HCT116 (cell line): ENCODE measurements around the gene DENND6A. TPM values are rescaled to one million over a fixed set of nuclear protein-coding genes. Genes with fewer than 3 reads are reported as not detected.
"Not testable (repeated sequence)": the region's sequence is repeated elsewhere in the genome, so short reads cannot be mapped to it uniquely, and the experiment has no call there.

ENCODE experiments used
- ATAC-seq: fragments of 200-7000 bp; cut with Tn5 transposase; 2 replicates; pipeline ENCODE4 v1.9.1; 2020; ENCODE audit warnings: mild to moderate bottlenecking, moderate library complexity
- BruUV-seq: library from RNA; stranded (reverse); fragments of 400-500 nt; replicated peaks from 2 replicates; lab custom pipeline; 2021; lab: Mats Ljungman, UMichigan
- CTCF ChIA-PET: fragments of 300-600 bp; sonication (Branson Sonifier 250); formaldehyde crosslinking; loops from one replicate; lab custom pipeline; 2021; ENCODE audit warnings: antibody characterized with exemption; lab: Charles Lee
- POLR2A ChIA-PET: fragments of 300-600, 350-600 bp; sonication (Branson Sonifier 250); formaldehyde crosslinking; loops from one replicate; lab custom pipeline; 2021; ENCODE audit warnings: antibody characterized with exemption; lab: Charles Lee
- RAD21 ChIA-PET, 2 experiments: fragments of 300-600 bp; sonication (Branson Sonifier 250); formaldehyde crosslinking; loops; one replicate each; lab custom pipeline; 2023; ENCODE audit warnings: low total read pairs in 2 of 2; ENCODE audit not compliant: uncharacterized antibody in 2 of 2, unreplicated experiment in 2 of 2, low non-redundant PET in 1 of 2; lab: Charles Lee
- DNase-seq: peaks from one replicate; pipeline ENCODE4 v3.0.0-alpha.2; 2010; ENCODE audit warnings: low read depth, low spot score
- H2AFZ ChIP-seq: fragments of 200-600 bp; shearing (Covaris generic), sonication (generic); 2 replicates; pipeline ENCODE4 v1.6.1; 2017; ENCODE audit warnings: low read depth, mixed run types, mixed read lengths, antibody characterized with exemption, low read length; ENCODE audit not compliant: poor library complexity, severe bottlenecking
- H3K27ac ChIP-seq: 2 replicates; pipeline ENCODE4 v1.5.1; 2012; ENCODE audit warnings: low read depth, low read length
- H3K27me3 ChIP-seq: fragments of 200-600 bp; sonication (generic); 2 replicates; pipeline ENCODE4 v1.6.1; 2016; ENCODE audit warnings: mixed run types, low read length, mixed read lengths; ENCODE audit not compliant: insufficient read depth
- H3K36me3 ChIP-seq, 2 experiments: fragments of 200-500 bp in 1 of 2; fragments of 200-600 bp in 1 of 2; sonication (Bioruptor generic) in 1 of 2; sonication (generic) in 1 of 2; 2 replicates each; pipeline versions ENCODE4 v1.5.1 to v1.6.1; 2014 to 2016; ENCODE audit warnings: low read length in 2 of 2, inconsistent platforms in 1 of 2, mixed read lengths in 1 of 2, mixed run types in 1 of 2; ENCODE audit not compliant: insufficient read depth in 2 of 2, control insufficient read depth in 1 of 2
- H3K4me1 ChIP-seq, 2 experiments: fragments of 200-600 bp in 1 of 2; sonication (generic) in 1 of 2; 2 replicates each; pipeline versions ENCODE4 v1.5.1 to v1.6.1; 2012 to 2017; ENCODE audit warnings: low read length in 2 of 2, inconsistent platforms in 1 of 2, mild to moderate bottlenecking in 1 of 2, mixed read lengths in 1 of 2, mixed run types in 1 of 2, moderate library complexity in 1 of 2; ENCODE audit not compliant: insufficient read depth in 2 of 2, control insufficient read depth in 1 of 2
- H3K4me2 ChIP-seq: fragments of 200-600 bp; sonication (generic); 2 replicates; pipeline ENCODE4 v1.6.1; 2017; ENCODE audit warnings: mixed run types, low read length, mixed read lengths
- H3K4me3 ChIP-seq, 2 experiments: fragments of 200-600 bp in 1 of 2; sonication (generic) in 1 of 2; replicated peaks in 1 of 2; 2 replicates each; pipeline ENCODE4 v1.5.1; 2011 to 2016; ENCODE audit warnings: low read length in 2 of 2, control low read depth in 1 of 2, low read depth in 1 of 2, mild to moderate bottlenecking in 1 of 2, mixed read lengths in 1 of 2, mixed run types in 1 of 2
- H3K79me2 ChIP-seq: fragments of 200-600 bp; sonication (generic); 2 replicates; pipeline ENCODE4 v1.6.1; 2017; ENCODE audit warnings: mild to moderate bottlenecking, mixed run types, low read length, moderate library complexity, mixed read lengths; ENCODE audit not compliant: insufficient read depth
- H3K9ac ChIP-seq: fragments of 200-600 bp; sonication (generic); 2 replicates; pipeline ENCODE4 v1.6.1; 2016; ENCODE audit warnings: low read length, mixed read lengths
- H3K9me2 ChIP-seq: fragments of 200-600 bp; sonication (generic), shearing (Covaris generic); 2 replicates; pipeline ENCODE4 v1.6.1; 2017; ENCODE audit warnings: mixed run types, mild to moderate bottlenecking, moderate library complexity; ENCODE audit not compliant: insufficient read depth
- H3K9me3 ChIP-seq, 2 experiments: fragments of 200-500 bp in 1 of 2; fragments of 200-600 bp in 1 of 2; sonication (Bioruptor generic) in 1 of 2; sonication (generic) in 1 of 2; 2 replicates each; pipeline ENCODE4 v1.6.1; 2014 to 2017; ENCODE audit warnings: low read length in 2 of 2, mixed read lengths in 2 of 2, inconsistent platforms in 1 of 2, low read depth in 1 of 2, mild to moderate bottlenecking in 1 of 2, mixed run types in 1 of 2, moderate library complexity in 1 of 2; ENCODE audit not compliant: control insufficient read depth in 1 of 2, insufficient read depth in 1 of 2
- H4K20me1 ChIP-seq: fragments of 200-600 bp; sonication (generic), shearing (Covaris generic); 2 replicates; pipeline ENCODE4 v1.6.1; 2017; ENCODE audit warnings: mixed run types, mild to moderate bottlenecking, moderate library complexity; ENCODE audit not compliant: insufficient read depth
- CBX3 ChIP-seq: IDR thresholded peaks from 2 replicates; pipeline ENCODE4 v1.6.1; 2012; ENCODE audit warnings: low read depth
- CEBPB ChIP-seq: IDR thresholded peaks from 2 replicates; pipeline ENCODE4 v1.6.1; 2012; ENCODE audit warnings: low read depth
- ELF1 ChIP-seq: IDR thresholded peaks from 2 replicates; pipeline ENCODE4 v1.6.1; 2012; ENCODE audit warnings: low read depth, borderline replicate concordance
- EZH2 ChIP-seq: fragments of 200-600 bp; sonication (generic); IDR thresholded peaks from 2 replicates; pipeline ENCODE4 v1.6.1; 2017; ENCODE audit warnings: antibody characterized with exemption, mixed run types
- FOSL1 ChIP-seq: IDR thresholded peaks from 2 replicates; pipeline ENCODE4 v1.6.1; 2012; ENCODE audit warnings: low read depth
- JUND ChIP-seq: IDR thresholded peaks from 2 replicates; pipeline ENCODE4 v1.6.1; 2012
- RAD21 ChIP-seq: IDR thresholded peaks from 2 replicates; pipeline ENCODE4 v1.6.1; 2012; ENCODE audit warnings: low read depth, mild to moderate bottlenecking
- SP1 ChIP-seq: IDR thresholded peaks from 2 replicates; pipeline ENCODE4 v1.6.1; 2012; ENCODE audit warnings: low read depth
- TCF7L2 ChIP-seq: IDR thresholded peaks from 2 replicates; pipeline ENCODE4 v1.7.0; 2011; ENCODE audit warnings: borderline replicate concordance, inconsistent platforms; ENCODE audit not compliant: insufficient read depth, insufficient read length; ENCODE audit errors: extremely low read depth
- ZFX ChIP-seq: fragments of 450-650 bp; IDR thresholded peaks from 2 replicates; pipeline ENCODE4 v1.6.1; 2017
- intact Hi-C: fragments of 100-400 bp; cut with micrococcal nuclease; formaldehyde crosslinking; loops from 2 replicates; pipeline ENCODE4 v1.10.0; 2022
- total RNA-seq: library from RNA; stranded (reverse); gene quantifications from one replicate; pipeline ENCODE4 v1.2.1, GENCODE V29; 2021; ENCODE audit not compliant: unreplicated experiment

The DENND6A gene
- total RNA-seq, 1 experiment from 2014 or later = 22.3 TPM

DNA sequence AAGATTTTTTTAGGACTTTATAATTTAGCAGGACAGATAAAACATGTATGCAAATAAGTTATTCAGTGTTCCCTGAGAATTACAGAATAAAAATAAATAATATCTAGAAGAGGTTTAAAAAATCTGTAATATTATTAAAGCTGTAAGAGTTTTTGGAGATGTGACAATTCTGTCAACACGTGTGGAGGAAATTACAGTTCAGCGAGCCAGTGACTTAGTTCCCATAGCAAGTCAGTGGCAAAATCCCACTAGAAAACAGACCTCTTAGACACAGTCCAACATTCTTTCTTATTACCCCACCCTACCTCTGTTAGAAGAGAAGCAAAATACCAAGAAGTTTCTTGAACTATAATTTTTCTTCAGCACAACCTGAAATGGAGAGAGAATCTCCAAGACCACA, 16.2 kb upstream of the DENND6A start:
- ChIA-PET RAD21 (no interaction called here), POLR2A (no interaction called here), CTCF (no interaction called here)

DNA sequence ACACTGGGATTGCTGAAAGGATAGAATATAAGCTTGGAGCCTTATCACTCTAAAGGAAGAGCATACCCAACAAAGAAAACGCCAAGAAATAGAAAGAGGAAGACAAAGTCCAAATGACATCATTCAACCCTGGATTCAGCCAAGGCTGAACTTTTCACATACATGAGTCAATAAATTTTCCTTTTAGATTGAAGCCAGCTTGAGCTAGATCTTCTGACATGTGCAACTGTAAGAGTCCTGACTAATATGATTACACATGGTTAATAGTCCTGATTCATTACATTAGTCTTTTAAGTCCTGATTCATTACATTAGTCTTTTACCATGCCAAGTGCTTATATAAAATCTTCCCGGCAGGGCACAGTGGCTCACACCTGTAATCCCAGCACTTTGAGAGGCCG, 13.6 kb upstream of the DENND6A start:
- H2AFZ ChIP-seq = peak overlapping the region; percentile 62

More for the DNA sequence above, 16.2 kb upstream of the DENND6A start:
- Histone ChIP-seq H3K4me2 (no peak overlapping the region), H4K20me1 (no peaks in the 10 kb centered on the region), H3K27ac (no peak overlapping the region), H3K9ac (no peak overlapping the region), H3K27me3 (no peaks in the 10 kb centered on the region), H3K36me3 (no peaks in the 10 kb centered on the region), H3K9me2 (0 out of 2 replicates have a peak, but pooled peaks cover 2% of the 10 kb centered on the region), H3K9me3 (no peaks in the 10 kb centered on the region), H3K4me1 (peaks cover 0 to 8% of the 10 kb centered on the region in 2 experiments; a peak in 1 of 4 replicates)
- intact Hi-C loops = no loop called here
- BruUV-seq = no TSS peak
- ATAC-seq = no peak
- no peak for TF ChIP-seq ELF1
- TF ChIP-seq RAD21 = no peak
- no peak for TF ChIP-seq EZH2
- TF ChIP-seq ZFX = no peak
- no peak for TF ChIP-seq CBX3
- TF ChIP-seq, all 23 proteins: peak for 0
- Histone ChIP-seq H3K4me3 (no peak overlapping the region), H3K79me2 (no peaks in the 10 kb centered on the region), H2AFZ (peak overlapping the region; percentile 65)
- DNase-seq = no peak

DNA sequence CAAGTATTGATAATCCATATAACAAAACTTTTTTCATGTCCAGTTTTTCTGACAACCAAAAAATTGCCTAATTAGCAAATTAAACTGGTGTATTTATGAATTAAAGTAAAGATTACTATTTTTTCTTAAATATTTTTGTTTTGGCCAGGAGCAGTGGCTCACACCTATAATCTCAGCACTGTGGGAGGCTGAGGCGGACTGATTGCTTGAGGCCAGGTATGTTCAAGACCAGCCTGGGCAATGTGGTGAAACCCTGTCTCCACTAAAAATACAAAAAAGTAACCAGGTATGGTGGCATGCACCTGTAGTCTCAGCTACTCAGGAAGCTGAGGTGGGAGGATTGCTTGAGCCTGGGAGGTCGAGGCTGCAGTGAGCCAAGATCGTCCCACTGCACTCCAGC, 12.5 kb upstream of the DENND6A start:
- H2AFZ ChIP-seq, H3K27me3 ChIP-seq, POLR2A ChIA-PET, H3K27ac ChIP-seq, H3K36me3 ChIP-seq, intact Hi-C loops, H3K9me2 ChIP-seq, RAD21 ChIA-PET, BruUV-seq, DNase-seq, CTCF ChIA-PET, H3K4me3 ChIP-seq, H3K79me2 ChIP-seq, H3K9ac ChIP-seq, ATAC-seq, H3K4me1 ChIP-seq, H3K4me2 ChIP-seq, H3K9me3 ChIP-seq, H4K20me1 ChIP-seq: not testable (repeated sequence)

More for the DNA sequence above, 13.6 kb upstream of the DENND6A start:
- RAD21 ChIA-PET = no interaction called here
- H3K27ac ChIP-seq = no peak overlapping the region
- H3K27me3 ChIP-seq = no peaks in the 10 kb centered on the region
- no peak for ATAC-seq
- peak overlapping the region; percentile 42 for H3K4me2 ChIP-seq
- BruUV-seq = no TSS peak
- no peaks in the 10 kb centered on the region for H3K9me2 ChIP-seq
- no peaks in the 10 kb centered on the region for H3K79me2 ChIP-seq
- intact Hi-C loops = no loop called here
- H3K4me3 ChIP-seq = no peak overlapping the region
- no peaks in the 10 kb centered on the region for H3K9me3 ChIP-seq
- H4K20me1 ChIP-seq = no peaks in the 10 kb centered on the region
- no peaks in the 10 kb centered on the region for H3K36me3 ChIP-seq
- TF ChIP-seq JUND (peak; percentile 64), FOSL1 (peak; percentile 61; the same call in 1 of the 2 replicates), CEBPB (peak; percentile 53; the same call in 1 of the 2 replicates), TCF7L2 (no peak), SP1 (peak; percentile 54)
- TF ChIP-seq, all 23 proteins: peak for 4
- DNase-seq = peak; percentile 21
- Histone ChIP-seq H3K9ac (no peak overlapping the region), H3K4me1 (peaks cover 0 to 8% of the 10 kb centered on the region in 2 experiments; a peak in 1 of 4 replicates)
- ChIA-PET CTCF (no interaction called here), POLR2A (no interaction called here)
